Esophagus squamous epithelium (tissue), 5 donors: ENCODE results near the gene RNF113B. TPM values are rescaled to one million over a fixed set of nuclear protein-coding genes. Genes with fewer than 3 reads are reported as not detected.

Source experiments
- DNase-seq: peaks from one replicate; lab custom pipeline; 2025; lab: John Stamatoyannopoulos, UW
- H3K27ac ChIP-seq, 4 donors: fragments of 200-600 bp; sonication (generic); one replicate each; pipeline ENCODE4 v1.5.1; 2016 to 2019; ENCODE audit warnings: mild to moderate bottlenecking in 1 of 4
- H3K27me3 ChIP-seq, 4 donors: fragments of 200-600 bp; sonication (generic); 1 replicate in 3 of 4; 2 replicates in 1 of 4; pipeline versions ENCODE4 v1.5.1 to v1.6.0; 2017 to 2021; ENCODE audit warnings: antibody characterized with exemption in 1 of 4
- H3K36me3 ChIP-seq, 3 donors: fragments of 200-600 bp; sonication (generic); one replicate each; pipeline ENCODE4 v1.5.1; 2016 to 2019
- H3K4me1 ChIP-seq, 3 donors: fragments of 200-600 bp; sonication (generic); one replicate each; pipeline ENCODE4 v1.5.1; 2017 to 2019
- H3K4me3 ChIP-seq, 4 donors: fragments of 200-600 bp; sonication (generic); 1 replicate in 3 of 4; 2 replicates in 1 of 4; pipeline ENCODE4 v1.5.1; 2016 to 2019; ENCODE audit warnings: mild to moderate bottlenecking in 2 of 4, moderate library complexity in 1 of 4
- H3K9me3 ChIP-seq, 3 donors: fragments of 200-600 bp; sonication (generic); one replicate each; pipeline ENCODE4 v1.5.1; 2016 to 2019
- POLR2A ChIP-seq, 4 donors: fragments of 450-650 bp; IDR thresholded peaks; one replicate each; pipeline ENCODE4 v1.6.1; 2017; ENCODE audit warnings: antibody characterized with exemption in 4 of 4, mild to moderate bottlenecking in 4 of 4, moderate library complexity in 3 of 4
- WGBS, 2 donors: methylation state at CpG; one replicate each; pipeline ENCODE4 v1.1.5; 2018; 5-methylcytosine and 5-hydroxymethylcytosine counted together
- intact Hi-C: fragments of 100-400 bp; cut with DNase I; formaldehyde crosslinking; loops from one replicate; pipeline ENCODE4 v1.15.0; 2022
- total RNA-seq, 4 donors: library from RNA; depleted of rRNA; stranded (reverse); fragments of >200 nt; gene quantifications; one replicate each; pipeline ENCODE4 v1.1.0, GENCODE V29; 2016
- TF ChIP-seq, protein P1 (sequence below), 6 experiments: fragments of 450-650 bp in 4 of 6; fragments of 200-600 bp in 2 of 6; sonication (generic) in 2 of 6; IDR thresholded peaks; one replicate each; pipeline ENCODE4 v1.5.1; 2016 to 2019; ENCODE audit warnings: antibody characterized with exemption in 6 of 6, mild to moderate bottlenecking in 4 of 6, moderate library complexity in 4 of 6
- donor health status: DM: yes; HTN: yes; CAD: no.

The RNF113B gene
- total RNA-seq, 4 donors from 2014 or later, result not detected

DNA sequence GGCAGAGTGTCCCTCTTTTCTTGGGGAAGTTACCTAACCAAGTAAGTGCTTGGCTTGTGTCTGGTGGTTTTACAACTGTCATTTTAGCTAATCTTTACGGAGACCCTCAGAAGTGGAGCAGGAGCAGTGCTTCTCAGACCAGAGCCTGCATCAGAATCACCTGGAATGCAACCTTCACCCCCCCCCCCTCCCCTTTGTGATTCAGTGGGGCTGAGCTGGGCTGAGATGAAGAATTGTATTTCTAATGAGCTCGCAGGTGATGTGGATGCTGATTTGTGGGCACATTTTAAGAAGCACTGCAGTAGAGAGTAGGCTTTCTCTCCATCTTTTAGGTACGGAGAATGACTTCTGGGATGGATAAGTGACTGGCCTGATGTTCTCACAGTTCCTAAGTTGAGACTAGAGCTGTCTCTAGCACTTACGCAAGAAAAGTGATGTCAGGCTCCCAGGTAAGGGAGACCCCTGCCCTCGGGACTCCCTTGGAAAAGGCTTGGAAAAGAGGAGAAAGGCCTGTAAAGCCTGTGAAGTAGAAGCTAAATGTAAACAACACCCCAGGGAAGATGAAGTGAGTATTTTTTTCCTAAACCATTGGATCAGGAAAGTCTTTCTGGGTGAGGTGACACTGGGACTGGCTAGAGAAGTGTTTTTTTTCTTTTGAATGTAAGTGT lies 23.3 kb upstream of the RNF113B start:
- Histone ChIP-seq H3K27ac (no peak overlapping the region), H3K27me3 (no peaks in the 10 kb centered on the region), H3K4me1 (no peaks in the 10 kb centered on the region), H3K4me3 (no peak overlapping the region), H3K9me3 (peaks cover 0 to 4% (median 2%) of the 10 kb centered on the region in 3 donors), H3K36me3 (no peaks in the 10 kb centered on the region)
- no peak for TF ChIP-seq POLR2A (IDR thresholded peaks at IDR 0.05)
- TF ChIP-seq, protein P1, sequence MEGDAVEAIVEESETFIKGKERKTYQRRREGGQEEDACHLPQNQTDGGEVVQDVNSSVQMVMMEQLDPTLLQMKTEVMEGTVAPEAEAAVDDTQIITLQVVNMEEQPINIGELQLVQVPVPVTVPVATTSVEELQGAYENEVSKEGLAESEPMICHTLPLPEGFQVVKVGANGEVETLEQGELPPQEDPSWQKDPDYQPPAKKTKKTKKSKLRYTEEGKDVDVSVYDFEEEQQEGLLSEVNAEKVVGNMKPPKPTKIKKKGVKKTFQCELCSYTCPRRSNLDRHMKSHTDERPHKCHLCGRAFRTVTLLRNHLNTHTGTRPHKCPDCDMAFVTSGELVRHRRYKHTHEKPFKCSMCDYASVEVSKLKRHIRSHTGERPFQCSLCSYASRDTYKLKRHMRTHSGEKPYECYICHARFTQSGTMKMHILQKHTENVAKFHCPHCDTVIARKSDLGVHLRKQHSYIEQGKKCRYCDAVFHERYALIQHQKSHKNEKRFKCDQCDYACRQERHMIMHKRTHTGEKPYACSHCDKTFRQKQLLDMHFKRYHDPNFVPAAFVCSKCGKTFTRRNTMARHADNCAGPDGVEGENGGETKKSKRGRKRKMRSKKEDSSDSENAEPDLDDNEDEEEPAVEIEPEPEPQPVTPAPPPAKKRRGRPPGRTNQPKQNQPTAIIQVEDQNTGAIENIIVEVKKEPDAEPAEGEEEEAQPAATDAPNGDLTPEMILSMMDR (IDR thresholded peaks at IDR 0.05), result no peak
- intact Hi-C loops, result no loop called here
- WGBS, 2 donors, result 80 to 81% methylated on average over 5 of the region's 5 CpGs
- DNase-seq, result no peak

DNA sequence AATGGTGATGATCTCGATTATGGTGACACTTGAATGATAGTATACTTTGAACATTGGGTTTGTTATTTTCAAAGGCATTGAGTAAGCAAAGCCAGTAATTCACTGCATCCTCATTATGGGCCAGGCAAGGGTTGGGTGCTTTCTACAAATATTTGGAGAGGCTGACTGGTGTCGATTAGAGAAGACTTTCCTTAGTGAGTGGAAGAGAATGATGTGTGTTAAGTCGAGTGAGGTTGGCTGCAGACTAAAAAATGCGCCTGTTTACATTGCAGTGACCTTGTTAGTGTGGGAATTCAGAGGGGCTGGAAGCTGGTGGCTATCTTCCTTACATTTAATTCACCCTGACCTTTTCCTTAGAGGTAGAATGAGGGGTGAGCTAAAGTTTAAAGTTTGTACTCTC lies 22.4 kb upstream of the RNF113B start:
- intact Hi-C loops, result no loop called here
- no peak overlapping the region for H3K4me3 ChIP-seq
- peaks cover 0 to 2% (median 0%) of the 10 kb centered on the region in 3 donors for H3K9me3 ChIP-seq
- H3K4me1 ChIP-seq, result no peaks in the 10 kb centered on the region
- DNase-seq, result no peak
- TF ChIP-seq, protein P1 (IDR thresholded peaks at IDR 0.05), result no peak
- no peak for TF ChIP-seq POLR2A (IDR thresholded peaks at IDR 0.05)
- no peaks in the 10 kb centered on the region for H3K36me3 ChIP-seq
- no peaks in the 10 kb centered on the region for H3K27me3 ChIP-seq
- WGBS, 2 donors, result 50 to 66% methylated on average over 4 of the region's 4 CpGs
- H3K27ac ChIP-seq, result no peak overlapping the region

DNA sequence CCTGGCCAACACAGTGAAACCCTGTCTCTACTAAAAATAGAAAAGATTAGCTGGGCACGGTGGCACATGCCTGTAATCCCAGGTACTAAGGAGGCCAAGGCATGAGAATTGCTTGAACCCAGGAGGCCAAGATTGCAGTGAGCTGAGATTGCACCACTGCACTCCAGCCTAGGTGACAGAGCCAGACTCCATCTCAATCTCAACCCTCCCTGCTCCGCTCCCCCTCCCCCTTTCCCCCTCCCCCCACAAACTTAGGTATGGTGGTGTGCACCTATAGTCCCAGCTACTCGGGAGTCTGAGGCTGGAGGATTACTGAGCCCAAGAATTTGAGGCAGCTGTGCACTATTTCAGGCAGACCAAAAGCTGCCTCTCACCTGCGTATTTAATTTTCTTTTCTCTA lies 21.6 kb upstream of the RNF113B start:
- Histone ChIP-seq H3K4me1 (no peaks in the 10 kb centered on the region), H3K9me3 (no peaks in the 10 kb centered on the region), H3K4me3 (no peak overlapping the region), H3K27ac (no peak overlapping the region), H3K36me3 (no peaks in the 10 kb centered on the region), H3K27me3 (no peaks in the 10 kb centered on the region)
- no peak for TF ChIP-seq POLR2A (IDR thresholded peaks at IDR 0.05)
- TF ChIP-seq, protein P1 (IDR thresholded peaks at IDR 0.05), result no peak
- no peak for DNase-seq
- intact Hi-C loops, result no loop called here
- WGBS, 2 donors, result 79 to 85% methylated on average over 2 to 3 of the region's 4 CpGs

DNA sequence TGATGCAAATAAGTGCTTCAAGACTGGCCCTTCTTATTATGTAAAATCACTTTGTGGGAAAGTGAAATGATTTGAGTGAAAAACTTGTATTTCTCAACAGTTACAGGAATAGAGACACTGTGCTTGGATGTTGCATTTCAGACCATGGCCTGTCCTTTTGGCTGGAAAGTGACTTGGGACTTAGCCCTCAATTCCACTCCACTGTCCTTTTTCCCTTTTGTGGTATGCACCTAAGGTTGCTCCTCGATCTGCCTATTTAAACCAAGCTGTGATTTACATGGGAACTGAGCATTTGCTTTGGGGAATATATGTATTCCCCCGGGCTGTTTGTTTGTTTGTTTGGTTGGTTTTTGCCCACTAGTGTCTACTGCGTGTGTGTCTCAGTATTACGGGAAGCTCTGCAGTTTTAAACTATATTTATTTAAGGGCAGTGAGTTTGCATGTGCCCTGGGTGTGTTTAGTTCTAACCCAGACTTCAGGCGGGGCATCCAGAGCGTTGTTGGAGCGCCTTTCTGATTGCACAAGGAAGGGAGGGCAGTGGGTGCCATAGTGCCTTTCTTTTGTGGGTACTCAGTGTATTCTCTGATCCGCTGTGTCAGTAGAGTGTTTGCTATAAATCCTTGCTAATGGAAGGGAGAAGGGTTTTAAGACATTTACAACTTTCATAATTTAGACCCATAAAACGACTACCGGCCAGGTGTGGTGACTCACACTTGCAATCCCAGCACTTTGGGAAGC lies 18.2 kb upstream of the RNF113B start:
- TF ChIP-seq POLR2A (IDR thresholded peaks at IDR 0.05), result no peak
- TF ChIP-seq, protein P1 (IDR thresholded peaks at IDR 0.05), result no peak
- H3K4me3 ChIP-seq, result no peak overlapping the region
- H3K27me3 ChIP-seq, result no peaks in the 10 kb centered on the region
- no peaks in the 10 kb centered on the region for H3K9me3 ChIP-seq
- intact Hi-C loops, result no loop called here
- DNase-seq, result no peak
- no peak overlapping the region for H3K27ac ChIP-seq
- WGBS, 2 donors, result 59 to 82% methylated on average over 10 of the region's 10 CpGs
- H3K36me3 ChIP-seq, result no peaks in the 10 kb centered on the region
- H3K4me1 ChIP-seq, result no peaks in the 10 kb centered on the region

DNA sequence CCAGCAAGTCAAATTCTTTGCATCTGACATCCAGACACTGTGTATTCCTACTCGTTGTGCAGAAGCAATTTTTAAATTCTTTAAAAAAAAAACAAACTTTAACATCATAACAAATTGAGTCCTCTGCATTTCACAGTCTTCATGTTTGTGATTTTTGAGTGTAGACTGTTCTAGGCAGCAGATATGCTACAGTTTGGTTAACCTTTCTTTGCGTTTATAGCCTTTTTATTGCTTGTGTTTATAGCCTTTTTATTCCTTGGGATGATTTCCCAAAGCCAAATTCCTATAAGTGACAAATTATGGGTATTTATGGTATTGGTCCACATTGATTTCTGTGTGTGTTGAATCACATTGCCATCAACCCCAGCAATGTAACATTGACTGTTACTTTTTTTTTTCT lies 14.9 kb upstream of the RNF113B start:
- Histone ChIP-seq H3K27ac (no peak overlapping the region), H3K36me3 (no peaks in the 10 kb centered on the region), H3K4me3 (no peak overlapping the region), H3K27me3 (no peaks in the 10 kb centered on the region), H3K9me3 (no peaks in the 10 kb centered on the region), H3K4me1 (peaks cover 0 to 11% (median 0%) of the 10 kb centered on the region in 3 donors)
- TF ChIP-seq, protein P1 (IDR thresholded peaks at IDR 0.05), result no peak
- TF ChIP-seq POLR2A (IDR thresholded peaks at IDR 0.05), result no peak
- DNase-seq, result no peak
- intact Hi-C loops, result no loop called here
- WGBS, 2 donors, result 46 to 68% methylated on average over 2 of the region's 2 CpGs
